Right cardiac atrium (tissue), 5 donors: ENCODE measurements around the gene TEX12. TPM values are rescaled to one million over a fixed set of nuclear protein-coding genes. Genes with fewer than 3 reads are reported as not detected.

Experiments used
- ATAC-seq, 2 donors: fragments of 200-7000 bp; cut with Tn5 transposase; one replicate each; pipeline versions ENCODE4 v1.8.0 to v1.9.1; 2020; ENCODE audit warnings: moderate library complexity in 2 of 2, mild to moderate bottlenecking in 1 of 2
- DNase-seq, 3 donors: peaks; one replicate each; pipeline ENCODE4 v3.0.0-alpha.2; 2020
- H3K27ac ChIP-seq: one replicate; pipeline ENCODE4 v1.5.1; 2013; ENCODE audit warnings: mild to moderate bottlenecking, low read length, control low read depth, moderate library complexity
- H3K27me3 ChIP-seq: one replicate; pipeline ENCODE4 v1.6.1; 2013; ENCODE audit not compliant: control insufficient read depth, insufficient read depth
- H3K4me1 ChIP-seq: one replicate; pipeline ENCODE4 v1.6.1; 2013; ENCODE audit warnings: low read length; ENCODE audit not compliant: control insufficient read depth, insufficient read depth
- H3K4me3 ChIP-seq: one replicate; pipeline ENCODE4 v1.5.1; 2013; ENCODE audit warnings: low read length, control low read depth
- H3K9me3 ChIP-seq: one replicate; pipeline ENCODE4 v1.6.1; 2013; ENCODE audit warnings: low read length; ENCODE audit not compliant: control insufficient read depth
- WGBS: extraction: QIAGEN DNeasy Blood & Tissue Kit; methylation state at CpG from one replicate; pipeline ENCODE4 v1.1.7; 2013; 5-methylcytosine and 5-hydroxymethylcytosine counted together
- intact Hi-C, 4 donors: fragments of 100-400 bp; cut with DNase I; formaldehyde crosslinking; loops; one replicate each; pipeline versions ENCODE4 v1.11.0 to v1.14.0; 2022 to 2023
- long read RNA-seq, 4 donors: library from polyadenylated mRNA; unstranded; transcript quantifications; one replicate each; pipeline ENCODE4 v2.0.0, GENCODE V29; 2020 to 2021
- polyA plus RNA-seq: library from polyadenylated mRNA; stranded (reverse); fragments of 200-250 nt; gene quantifications from one replicate; pipeline ENCODE4 v1.2.3, GENCODE V29; 2013
- total RNA-seq, 4 donors: library from RNA; stranded (reverse); fragmentation: NEBNext Ultra II Directional; extraction: Animal tissue kit (Norgen Biotek cat#: 25700); gene quantifications; one replicate each; pipeline ENCODE4 v1.2.1, GENCODE V29; 2021
- donor health status: healthy with polysubstance abuse.
- donor health status: DM: no; HTN: yes; CAD: no.
- donor health status: DM: no; HTN: no; CAD: no.
- donor health status: DM: no; HTN: yes; CAD: no; lungs with severe emphysema.
- donor health status: DM: yes; HTN: yes; CAD: no.

The TEX12 gene
- total RNA-seq (1 to 10 TPM in 1 of 4 donors, not detected in 3; 1.1 TPM), polyA plus RNA-seq (0.20 TPM)
- long read RNA-seq, donor 1, result 0 reads
- long read RNA-seq, donor 2, result 0 reads
- long read RNA-seq, donor 3, result 0 reads
- long read RNA-seq, donor 4, result 0 reads

GRCh38 chr11:112167145-112167544 lies at the start of gene TEX12:
Gene TEX12, plus strand, starts transcription at chr11:112167372. Its CDS starts 1,897 bp downstream, at chr11:112169269.
- ATAC-seq (peak; percentile 13 to 23), DNase-seq (peak in 1 of 3 donors; percentile 41)
- Histone ChIP-seq H3K4me3 (no peak within 1 kb of the TSS), H3K27ac (no peak within 1 kb of the TSS), H3K27me3 (no peaks in the 10 kb centered on the region), H3K4me1 (no peaks in the 10 kb centered on the region), H3K9me3 (no peaks in the 10 kb centered on the region)
- 76% methylated on average over 25 of the region's 25 CpGs for WGBS
- intact Hi-C loops, result no loop called here

- Histone ChIP-seq H3K9me3 (no peaks in the 10 kb centered on the region), H3K27ac (no peak overlapping the region), H3K4me3 (no peak overlapping the region), H3K27me3 (no peaks in the 10 kb centered on the region), H3K4me1 (peaks cover 1% of the 10 kb centered on the region)
- WGBS, result 92% methylated on average over 2 of the region's 2 CpGs
- no peak for ATAC-seq
- intact Hi-C loops, result loop anchor here in 1 of 4 donors (10.0 kb wide), 1 partner anchor 57 kb away; the partner anchor contains the start of gene BCO2
- DNase-seq, result no peak
Observed at GRCh38 chr11:112118176-112118575, 49.0 kb upstream of the TEX12 start.

GRCh38 chr11:112121981-112122615 lies 45.1 kb upstream of the TEX12 start:
- intact Hi-C loops, result no loop called here
- H3K4me3 ChIP-seq, result no peak overlapping the region
- no peaks in the 10 kb centered on the region for H3K4me1 ChIP-seq
- H3K9me3 ChIP-seq, result no peaks in the 10 kb centered on the region
- ATAC-seq (no peak), DNase-seq (no peak)
- 93% methylated on average over 5 of the region's 5 CpGs for WGBS
- H3K27me3 ChIP-seq, result no peaks in the 10 kb centered on the region
- H3K27ac ChIP-seq, result no peak overlapping the region

- Histone ChIP-seq H3K27ac (no peak overlapping the region), H3K9me3 (no peaks in the 10 kb centered on the region), H3K27me3 (no peaks in the 10 kb centered on the region), H3K4me1 (no peaks in the 10 kb centered on the region), H3K4me3 (no peak overlapping the region)
- DNase-seq (no peak), ATAC-seq (no peak)
- 69% methylated on average over 4 of the region's 4 CpGs for WGBS
- intact Hi-C loops, result no loop called here
Observed at GRCh38 chr11:112123129-112123528, 44.0 kb upstream of the TEX12 start.

- DNase-seq (no peak), ATAC-seq (no peak)
- Histone ChIP-seq H3K27ac (no peak overlapping the region), H3K27me3 (no peaks in the 10 kb centered on the region), H3K4me1 (no peaks in the 10 kb centered on the region), H3K9me3 (no peaks in the 10 kb centered on the region), H3K4me3 (no peak overlapping the region)
- 97% methylated on average over 2 of the region's 2 CpGs for WGBS
- intact Hi-C loops, result no loop called here
Observed at GRCh38 chr11:112127056-112127455, 40.1 kb upstream of the TEX12 start.

GRCh38 chr11:112128483-112129121 lies 38.6 kb upstream of the TEX12 start:
- intact Hi-C loops, result no loop called here
- Histone ChIP-seq H3K27ac (no peak overlapping the region), H3K4me1 (no peaks in the 10 kb centered on the region), H3K27me3 (no peaks in the 10 kb centered on the region), H3K4me3 (no peak overlapping the region), H3K9me3 (no peaks in the 10 kb centered on the region)
- ATAC-seq (peak in 1 of 2 donors; percentile 44), DNase-seq (peak in 2 of 3 donors; percentile 35 to 56)
- 62% methylated on average over 3 of the region's 3 CpGs for WGBS

- 85% methylated on average over 5 of the region's 5 CpGs for WGBS
- intact Hi-C loops, result no loop called here
- DNase-seq (no peak), ATAC-seq (peak; percentile 41 to 61)
- Histone ChIP-seq H3K4me3 (no peak overlapping the region), H3K9me3 (no peaks in the 10 kb centered on the region), H3K4me1 (no peaks in the 10 kb centered on the region), H3K27ac (no peak overlapping the region), H3K27me3 (no peaks in the 10 kb centered on the region)
Observed at GRCh38 chr11:112129656-112130055, 37.5 kb upstream of the TEX12 start.

GRCh38 chr11:112132737-112133136 lies 34.4 kb upstream of the TEX12 start:
- DNase-seq (no peak), ATAC-seq (no peak)

GRCh38 chr11:112134473-112134872 lies 32.7 kb upstream of the TEX12 start:
- Histone ChIP-seq H3K9me3 (no peaks in the 10 kb centered on the region), H3K4me3 (no peak overlapping the region), H3K27me3 (no peaks in the 10 kb centered on the region), H3K4me1 (no peaks in the 10 kb centered on the region), H3K27ac (no peak overlapping the region)
- WGBS, result 86% methylated on average over 3 of the region's 4 CpGs
- intact Hi-C loops, result no loop called here
- no peak for DNase-seq
- no peak for ATAC-seq

More at GRCh38 chr11:112132737-112133136, 34.4 kb upstream of the TEX12 start:
- Histone ChIP-seq H3K9me3 (no peaks in the 10 kb centered on the region), H3K4me3 (no peak overlapping the region), H3K4me1 (no peaks in the 10 kb centered on the region), H3K27ac (no peak overlapping the region), H3K27me3 (no peaks in the 10 kb centered on the region)
- WGBS, result 70% methylated on average over 2 of the region's 2 CpGs
- intact Hi-C loops, result no loop called here

- 83% methylated on average over 3 of the region's 3 CpGs for WGBS
- intact Hi-C loops, result no loop called here
- ATAC-seq (no peak), DNase-seq (no peak)
- H3K4me3 ChIP-seq, result no peak overlapping the region
- no peaks in the 10 kb centered on the region for H3K4me1 ChIP-seq
- H3K27ac ChIP-seq, result no peak overlapping the region
- no peaks in the 10 kb centered on the region for H3K9me3 ChIP-seq
- H3K27me3 ChIP-seq, result no peaks in the 10 kb centered on the region
Observed at GRCh38 chr11:112143597-112143996, 23.6 kb upstream of the TEX12 start.

- no peaks in the 10 kb centered on the region for H3K9me3 ChIP-seq
- 72% methylated on average over 5 of the region's 5 CpGs for WGBS
- intact Hi-C loops, result no loop called here
- H3K27me3 ChIP-seq, result no peaks in the 10 kb centered on the region
- ATAC-seq (no peak), DNase-seq (no peak)
- H3K27ac ChIP-seq, result no peak overlapping the region
- H3K4me3 ChIP-seq, result no peak overlapping the region
- no peaks in the 10 kb centered on the region for H3K4me1 ChIP-seq
Observed at GRCh38 chr11:112150517-112150916, 16.7 kb upstream of the TEX12 start.
